Muscle of leg (tissue), 11 donors: ENCODE results near the gene CRABP2. TPM values are rescaled to one million over a fixed set of nuclear protein-coding genes. Genes with fewer than 3 reads are reported as not detected.

Source experiments
- DNase-seq: peaks from one replicate; pipeline ENCODE4 v3.0.0; 2013
- H3K27ac ChIP-seq: one replicate; pipeline ENCODE4 v1.5.1; 2013; ENCODE audit warnings: mild to moderate bottlenecking, low read length, control low read depth
- H3K27me3 ChIP-seq: one replicate; pipeline ENCODE4 v1.6.1; 2013; ENCODE audit warnings: low read length; ENCODE audit not compliant: control insufficient read depth, insufficient read depth
- H3K36me3 ChIP-seq: one replicate; pipeline ENCODE4 v1.6.1; 2013; ENCODE audit warnings: low read length; ENCODE audit not compliant: control insufficient read depth, insufficient read depth
- H3K4me1 ChIP-seq: one replicate; pipeline ENCODE4 v1.6.1; 2013; ENCODE audit warnings: low read length; ENCODE audit not compliant: control insufficient read depth, insufficient read depth
- H3K4me3 ChIP-seq: one replicate; pipeline ENCODE4 v1.5.1; 2013; ENCODE audit warnings: low read length, control low read depth
- H3K9me3 ChIP-seq: replicated peaks from 2 replicates; pipeline ENCODE4 v1.6.1; 2013; ENCODE audit warnings: low read depth, low read length; ENCODE audit not compliant: control insufficient read depth
- whole genome bisulfite sequencing: methylation state at CpG from one replicate; pipeline ENCODE4 v1.1.5; 2013; ENCODE audit warnings: missing lambda C conversion rate; ENCODE audit not compliant: insufficient coverage; 5-methylcytosine and 5-hydroxymethylcytosine counted together
- polyA plus RNA-seq, 8 donors: library from polyadenylated mRNA; unstranded; fragments of 120-200 nt; gene quantifications; one replicate each; pipeline versions ENCODE4 v1.2.1 to v1.2.3, GENCODE V29; 2013; ENCODE audit warnings: inconsistent platforms in 1 of 8, low replicate concordance in 1 of 8; ENCODE audit not compliant: insufficient read length in 8 of 8, insufficient read depth in 1 of 8
- total RNA-seq: library from RNA; stranded (reverse); fragments of 120-200 nt; gene quantifications from one replicate; pipeline ENCODE4 v1.2.4, GENCODE V29; 2013

Gene CRABP2
- total and polyA plus RNA-seq, 9 donors: 209 to 376 (median 268) TPM

GRCh38 chr1:156743367-156744302 lies 38.3 kb upstream of the CRABP2 start:
- Histone ChIP-seq H3K4me1 (peaks cover 45% of the 10 kb centered on the region), H3K27ac (no peak overlapping the region)

DNA sequence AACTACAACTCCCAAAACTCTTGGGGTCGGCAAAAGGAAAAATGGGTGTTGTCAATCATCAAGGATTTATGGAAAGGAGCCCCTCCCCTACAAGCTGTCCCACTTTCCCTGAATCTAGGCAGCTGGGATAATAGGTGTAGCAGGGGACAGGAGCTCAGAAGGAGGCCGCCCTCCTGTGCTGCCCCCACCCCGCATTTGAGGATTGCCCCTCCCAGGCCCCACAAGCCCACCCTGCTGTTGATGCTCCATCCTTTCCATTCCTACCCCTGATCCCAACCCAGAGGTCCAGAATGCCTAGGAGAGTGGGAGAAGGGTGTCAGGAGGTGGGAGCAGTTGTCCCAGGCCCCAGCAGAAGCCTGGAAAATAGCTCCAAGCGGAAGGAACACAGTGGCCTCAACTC lies 37.4 kb upstream of the CRABP2 start:
- Histone ChIP-seq H3K9me3 (no peaks in the 10 kb centered on the region), H3K36me3 (peaks cover 51% of the 10 kb centered on the region), H3K27ac (no peak overlapping the region), H3K27me3 (no peaks in the 10 kb centered on the region), H3K4me1 (peaks cover 37% of the 10 kb centered on the region), H3K4me3 (no peak overlapping the region)
- no peak for DNase-seq
- WGBS: 100% methylated on average over 1 of the region's 4 CpGs

More at GRCh38 chr1:156743367-156744302, 38.3 kb upstream of the CRABP2 start:
- DNase-seq: no peak
- Histone ChIP-seq H3K4me3 (no peak overlapping the region), H3K36me3 (peaks cover 43% of the 10 kb centered on the region), H3K9me3 (no peaks in the 10 kb centered on the region), H3K27me3 (no peaks in the 10 kb centered on the region)
- 83% methylated on average over 9 of the region's 14 CpGs for WGBS

DNA sequence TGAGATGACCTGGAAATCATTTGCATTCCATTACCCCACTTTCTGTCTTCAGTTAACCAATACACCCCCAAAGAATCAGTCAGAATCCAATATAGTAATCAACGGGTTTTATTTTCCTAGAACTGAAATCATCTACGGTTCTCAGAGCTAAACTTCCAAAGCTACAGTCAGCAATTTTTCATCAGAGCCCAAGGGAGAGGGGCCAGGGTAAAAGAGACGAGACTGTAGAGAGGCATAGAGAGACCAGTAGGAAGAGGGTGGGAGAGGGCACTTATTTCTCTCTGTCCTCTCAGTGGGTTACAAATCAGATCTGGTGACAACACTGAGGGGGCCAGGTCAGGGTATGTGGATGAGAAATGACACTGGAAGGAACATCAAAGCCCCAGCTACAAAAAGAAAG lies 36.6 kb upstream of the CRABP2 start:
- Histone ChIP-seq H3K36me3 (peaks cover 59% of the 10 kb centered on the region), H3K27ac (peak overlapping the region; percentile 90), H3K9me3 (no peaks in the 10 kb centered on the region), H3K27me3 (no peaks in the 10 kb centered on the region), H3K4me1 (peaks cover 30% of the 10 kb centered on the region), H3K4me3 (no peak overlapping the region)
- 86% methylated on average over 1 of the region's 3 CpGs for whole genome bisulfite sequencing
- no peak for DNase-seq

DNA sequence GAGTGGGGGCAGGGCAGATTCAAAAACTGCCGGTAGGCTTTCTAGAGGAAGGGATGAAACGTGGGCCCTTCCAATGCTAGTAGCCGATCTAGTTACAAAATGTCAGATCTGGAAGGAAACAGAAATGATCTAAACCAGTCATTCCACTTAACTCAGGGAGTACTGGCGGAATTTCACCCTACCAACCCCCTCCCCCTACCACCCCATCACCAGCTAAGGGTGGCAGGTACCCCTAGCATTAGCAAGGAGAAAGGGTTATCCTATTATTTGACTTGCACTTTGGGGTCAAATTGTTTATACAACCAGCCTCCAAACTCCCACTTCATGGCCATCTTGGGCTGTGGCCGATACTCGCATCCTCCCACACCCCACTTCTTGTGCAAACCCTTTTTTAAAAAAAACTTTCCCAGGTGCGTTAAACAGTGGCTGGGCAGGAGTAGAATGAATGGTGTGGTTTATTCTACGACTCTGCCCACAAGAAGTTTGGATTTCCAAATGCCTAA lies 36.1 kb upstream of the CRABP2 start:
- H3K4me1 ChIP-seq: peaks cover 26% of the 10 kb centered on the region
- no peak for DNase-seq
- peak overlapping the region; percentile 26 for H3K4me3 ChIP-seq
- no peaks in the 10 kb centered on the region for H3K27me3 ChIP-seq
- H3K27ac ChIP-seq: peak overlapping the region; percentile 90
- H3K9me3 ChIP-seq: no peaks in the 10 kb centered on the region
- peaks cover 64% of the 10 kb centered on the region for H3K36me3 ChIP-seq
- WGBS: no CpG with 5 or more reads among the region's 8 CpGs

GRCh38 chr1:156740741-156741480 lies 35.5 kb upstream of the CRABP2 start, which contains the start of gene MRPL24:
TSS of gene MRPL24 (minus strand) at chr1:156741088. CDS start at chr1:156738704, 2,384 bp downstream.
- DNase-seq: peak; percentile 100
- Histone ChIP-seq H3K4me1 (peaks cover 20% of the 10 kb centered on the region), H3K9me3 (no peaks in the 10 kb centered on the region), H3K36me3 (peaks cover 69% of the 10 kb centered on the region), H3K4me3 (peak within 1 kb of the TSS; percentile 74), H3K27ac (peak within 1 kb of the TSS; percentile 90), H3K27me3 (no peaks in the 10 kb centered on the region)
- WGBS: 0% methylated on average over 21 of the region's 38 CpGs

- Histone ChIP-seq H3K27me3 (no peaks in the 10 kb centered on the region), H3K36me3 (peaks cover 70% of the 10 kb centered on the region), H3K4me3 (peak overlapping the region; percentile 74), H3K9me3 (no peaks in the 10 kb centered on the region), H3K27ac (peak overlapping the region; percentile 72), H3K4me1 (peaks cover 14% of the 10 kb centered on the region)
- DNase-seq: no peak
- 0% methylated on average over 2 of the region's 7 CpGs for WGBS
Measured at GRCh38 chr1:156740237-156740740, 34.9 kb upstream of the CRABP2 start.

- Histone ChIP-seq H3K4me1 (peaks cover 13% of the 10 kb centered on the region), H3K36me3 (peaks cover 62% of the 10 kb centered on the region), H3K9me3 (no peaks in the 10 kb centered on the region), H3K4me3 (no peak overlapping the region), H3K27ac (no peak overlapping the region), H3K27me3 (no peaks in the 10 kb centered on the region)
- WGBS: no CpG with 5 or more reads among the region's 2 CpGs
- DNase-seq: no peak
Measured at GRCh38 chr1:156738916-156739315, 33.5 kb upstream of the CRABP2 start.

DNA sequence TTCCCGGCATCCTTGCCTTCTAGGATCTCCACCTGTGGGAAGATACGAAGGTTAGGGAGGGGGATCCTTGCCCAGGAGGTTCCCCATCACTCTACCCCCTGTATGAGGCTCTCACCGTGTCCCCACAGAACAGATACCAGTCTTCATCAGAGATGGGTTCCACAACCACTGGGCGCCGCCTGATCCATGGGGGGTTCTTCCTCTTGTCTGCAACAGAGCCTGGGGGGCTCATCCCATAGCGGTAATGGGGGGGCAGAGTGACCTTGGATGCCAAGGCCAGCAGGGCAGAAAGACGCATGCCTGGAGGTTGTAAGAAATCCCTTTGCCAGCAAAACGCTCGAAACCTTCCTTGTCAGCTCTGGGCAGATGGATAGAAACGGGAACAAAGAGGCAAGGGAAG lies 33.0 kb upstream of the CRABP2 start:
- 96% methylated on average over 4 of the region's 10 CpGs for WGBS

DNA sequence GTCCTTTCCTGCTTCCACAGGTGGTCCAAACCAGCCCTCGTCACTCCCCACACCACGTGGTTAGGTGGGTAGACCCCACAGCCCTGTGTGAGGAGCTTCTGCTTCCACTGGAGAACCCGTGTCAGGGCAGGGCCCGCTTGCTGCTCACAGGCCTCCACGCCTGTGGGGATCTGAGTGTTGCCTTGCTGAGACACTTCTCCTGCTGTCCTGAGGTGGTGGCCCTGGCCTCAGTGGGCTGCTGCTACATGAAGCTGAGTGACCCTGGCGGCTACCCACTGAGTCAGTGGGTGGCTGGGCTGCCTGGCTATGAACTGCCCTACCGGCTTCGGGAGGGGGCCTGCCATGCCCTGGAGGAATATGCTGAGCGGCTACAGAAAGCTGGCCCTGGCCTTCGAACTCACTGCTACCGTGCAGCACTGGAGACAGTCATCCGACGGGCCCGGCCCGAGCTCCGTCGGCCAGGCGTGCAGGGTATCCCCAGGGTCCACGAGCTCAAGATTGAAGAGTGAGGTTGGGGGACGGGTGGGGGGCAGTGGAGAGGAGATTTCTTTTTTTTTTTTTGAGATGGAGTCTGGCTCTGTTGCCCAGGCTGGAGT lies 28.7 kb upstream of the CRABP2 start:
- Histone ChIP-seq H3K4me3 (no peak overlapping the region), H3K27ac (no peak overlapping the region), H3K4me1 (peaks cover 7% of the 10 kb centered on the region), H3K36me3 (peaks cover 50% of the 10 kb centered on the region), H3K9me3 (no peaks in the 10 kb centered on the region), H3K27me3 (no peaks in the 10 kb centered on the region)
- DNase-seq: no peak
- WGBS: 93% methylated on average over 18 of the region's 20 CpGs

More for the DNA sequence above, 33.0 kb upstream of the CRABP2 start:
- H3K4me3 ChIP-seq: no peak overlapping the region
- H3K4me1 ChIP-seq: peaks cover 13% of the 10 kb centered on the region
- DNase-seq: no peak
- H3K27ac ChIP-seq: no peak overlapping the region
- peaks cover 61% of the 10 kb centered on the region for H3K36me3 ChIP-seq
- no peaks in the 10 kb centered on the region for H3K27me3 ChIP-seq
- no peaks in the 10 kb centered on the region for H3K9me3 ChIP-seq
